Measurements from ENCODE around the gene INPP5K. TPM values are rescaled to one million over a fixed set of nuclear protein-coding genes. Genes with fewer than 3 reads are reported as not detected.

The INPP5K gene
- total and polyA plus RNA-seq, 4 experiments from 2014 or later, result 73.6 to 123 (median 80.2) TPM

GRCh38 chr17:1545618-1546017, 29.2 kb upstream of the INPP5K start:
- Histone ChIP-seq H3K4me3 (ENCODE audit: low read length in 2 of 2) (no peak overlapping the region), H3K27ac (ENCODE audit: low read depth, low read length) (no peak overlapping the region), H3K4me1 (ENCODE audit: insufficient read depth, low read length) (no peaks in the 10 kb centered on the region), H3K27me3 (ENCODE audit: insufficient read depth, low read length) (no peaks in the 10 kb centered on the region), H3K36me3 (ENCODE audit: insufficient read depth, low read length) (peaks cover 27% of the 10 kb centered on the region), H3K9me3 (ENCODE audit: control insufficient read depth in 1 of 2, low read length in 2 of 2) (no peaks in the 10 kb centered on the region)
- intact Hi-C loops (cut with micrococcal nuclease), result no loop called here
- H3K4me1 Mint-ChIP-seq, result peaks cover 0 to 4% (median 0%) of the 10 kb centered on the region in 4 donors
- no peak for DNase-seq
- CTCF ChIA-PET (ENCODE audit: partially characterized antibody), result no interaction called here
- H3K9me3 Mint-ChIP-seq, result no peaks in the 10 kb centered on the region
- peaks cover 34 to 64% of the 10 kb centered on the region in 2 donors for H3K36me3 Mint-ChIP-seq
- no peak overlapping the region for H3K4me3 Mint-ChIP-seq
- H3K27ac Mint-ChIP-seq, result peak overlapping the region in 2 of 7 donors; percentile 79 to 83
- no peaks in the 10 kb centered on the region for H3K27me3 Mint-ChIP-seq
- POLR2A ChIA-PET (ENCODE audit: partially characterized antibody), result no interaction called here

DNA sequence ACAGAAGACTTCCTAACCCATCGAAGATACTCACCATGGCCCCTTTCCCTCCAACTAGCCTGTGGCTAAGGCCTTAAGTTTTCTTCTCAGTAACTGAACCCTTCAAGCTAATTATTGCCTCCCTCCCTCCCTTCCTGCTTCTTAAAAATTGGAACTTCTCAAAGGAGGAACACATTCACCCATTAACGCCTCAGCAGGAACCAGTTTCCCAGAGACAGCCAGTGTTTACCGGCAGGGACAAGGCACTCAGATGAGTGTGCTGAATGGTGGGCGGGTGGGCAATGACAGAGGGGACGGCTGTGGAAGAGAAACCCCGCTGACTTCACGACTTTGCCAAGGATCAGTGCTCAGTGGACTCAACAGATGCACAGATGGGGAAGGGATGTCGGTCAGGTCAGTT, 25.9 kb upstream of the INPP5K start:
- Mint-ChIP-seq H3K27me3 (no peaks in the 10 kb centered on the region), H3K36me3 (peaks cover 35 to 69% of the 10 kb centered on the region in 2 donors), H3K4me3 (no peak overlapping the region), H3K9me3 (no peaks in the 10 kb centered on the region), H3K27ac (no peak overlapping the region), H3K4me1 (peaks cover 0 to 4% (median 0%) of the 10 kb centered on the region in 4 donors)
- Histone ChIP-seq H3K4me3 (ENCODE audit: low read length in 2 of 2) (no peak overlapping the region), H3K27ac (ENCODE audit: low read depth, low read length) (no peak overlapping the region), H3K9me3 (ENCODE audit: control insufficient read depth in 1 of 2, low read length in 2 of 2) (no peaks in the 10 kb centered on the region), H3K36me3 (ENCODE audit: insufficient read depth, low read length) (peaks cover 39% of the 10 kb centered on the region), H3K4me1 (ENCODE audit: insufficient read depth, low read length) (no peaks in the 10 kb centered on the region), H3K27me3 (ENCODE audit: insufficient read depth, low read length) (no peaks in the 10 kb centered on the region)
- no peak for DNase-seq
- POLR2A ChIA-PET (ENCODE audit: partially characterized antibody), result no interaction called here
- CTCF ChIA-PET (ENCODE audit: partially characterized antibody), result no interaction called here
- intact Hi-C loops (cut with micrococcal nuclease), result no loop called here

- Mint-ChIP-seq H3K36me3 (peaks cover 35 to 65% of the 10 kb centered on the region in 2 donors), H3K9me3 (no peaks in the 10 kb centered on the region), H3K4me3 (no peak overlapping the region), H3K4me1 (peaks cover 0 to 4% (median 0%) of the 10 kb centered on the region in 4 donors), H3K27ac (peak overlapping the region in 3 of 7 donors; percentile 12 to 71 (median 42)), H3K27me3 (no peaks in the 10 kb centered on the region)
- ChIA-PET CTCF (ENCODE audit: partially characterized antibody) (no interaction called here), POLR2A (ENCODE audit: partially characterized antibody) (no interaction called here)
- no peak for DNase-seq
- Histone ChIP-seq H3K4me1 (ENCODE audit: insufficient read depth, low read length) (no peaks in the 10 kb centered on the region), H3K9me3 (ENCODE audit: control insufficient read depth in 1 of 2, low read length in 2 of 2) (no peaks in the 10 kb centered on the region), H3K27me3 (ENCODE audit: insufficient read depth, low read length) (no peaks in the 10 kb centered on the region), H3K4me3 (ENCODE audit: low read length in 2 of 2) (no peak overlapping the region), H3K27ac (ENCODE audit: low read depth, low read length) (no peak overlapping the region), H3K36me3 (ENCODE audit: insufficient read depth, low read length) (peaks cover 39% of the 10 kb centered on the region)
- intact Hi-C loops (cut with micrococcal nuclease), result no loop called here
Measured at GRCh38 chr17:1541367-1541904, 25.0 kb upstream of the INPP5K start.

- Mint-ChIP-seq H3K36me3 (peaks cover 35 to 62% of the 10 kb centered on the region in 2 donors), H3K4me3 (no peak overlapping the region), H3K27ac (peak overlapping the region in 1 of 7 donors; percentile 68), H3K9me3 (no peaks in the 10 kb centered on the region), H3K4me1 (no peaks in the 10 kb centered on the region), H3K27me3 (no peaks in the 10 kb centered on the region)
- no peak for DNase-seq
- Histone ChIP-seq H3K27me3 (ENCODE audit: insufficient read depth, low read length) (no peaks in the 10 kb centered on the region), H3K4me3 (ENCODE audit: low read length in 2 of 2) (no peak overlapping the region), H3K9me3 (ENCODE audit: control insufficient read depth in 1 of 2, low read length in 2 of 2) (no peaks in the 10 kb centered on the region), H3K27ac (ENCODE audit: low read depth, low read length) (no peak overlapping the region), H3K4me1 (ENCODE audit: insufficient read depth, low read length) (no peaks in the 10 kb centered on the region), H3K36me3 (ENCODE audit: insufficient read depth, low read length) (peaks cover 47% of the 10 kb centered on the region)
- intact Hi-C loops (cut with micrococcal nuclease), result no loop called here
- ChIA-PET POLR2A (ENCODE audit: partially characterized antibody) (no interaction called here), CTCF (ENCODE audit: partially characterized antibody) (interaction anchor here (0.9 kb wide), 1 partner anchor 22 kb away, joined by 3 read pairs; no protein-coding TSS in a partner anchor)
Measured at GRCh38 chr17:1539811-1540210, 23.4 kb upstream of the INPP5K start.

DNA sequence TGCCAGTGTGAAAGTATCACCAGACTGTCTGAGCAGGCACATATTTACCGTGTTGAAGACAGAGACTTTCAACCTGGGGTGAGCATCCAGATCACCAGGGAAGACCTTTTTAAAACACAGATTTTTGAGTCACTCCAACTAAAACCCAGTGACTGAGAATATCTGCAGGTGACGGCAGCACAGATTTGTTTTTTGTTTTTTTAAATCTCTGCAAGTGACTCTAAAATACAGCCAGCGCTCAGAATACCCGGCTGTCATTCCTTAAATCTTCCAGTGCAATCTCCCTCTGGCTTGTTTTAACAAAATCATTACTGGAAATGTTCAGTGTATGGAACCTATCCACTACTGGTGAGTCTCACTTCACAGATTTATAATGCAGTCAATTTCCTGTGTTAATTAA, 19.3 kb upstream of the INPP5K start:
- Mint-ChIP-seq H3K9me3 (no peaks in the 10 kb centered on the region), H3K27me3 (no peaks in the 10 kb centered on the region), H3K36me3 (peaks cover 28 to 57% of the 10 kb centered on the region in 2 donors), H3K27ac (peak overlapping the region in 2 of 7 donors; percentile 42 to 71), H3K4me1 (peaks cover 0 to 4% (median under 1%) of the 10 kb centered on the region in 4 donors), H3K4me3 (no peak overlapping the region)
- intact Hi-C loops (cut with micrococcal nuclease), result no loop called here
- no peaks in the 10 kb centered on the region for H3K27me3 ChIP-seq (ENCODE audit: insufficient read depth, low read length)
- POLR2A ChIA-PET (ENCODE audit: partially characterized antibody), result interaction anchor here (0.6 kb wide), 1 partner anchor 83 kb away, joined by 3 read pairs; no protein-coding TSS in a partner anchor
- H3K4me1 ChIP-seq (ENCODE audit: insufficient read depth, low read length), result no peaks in the 10 kb centered on the region
- H3K9me3 ChIP-seq (ENCODE audit: control insufficient read depth in 1 of 2, low read length in 2 of 2), result no peaks in the 10 kb centered on the region
- no peak overlapping the region for H3K4me3 ChIP-seq (ENCODE audit: low read length in 2 of 2)
- H3K27ac ChIP-seq (ENCODE audit: low read depth, low read length), result no peak overlapping the region
- H3K36me3 ChIP-seq (ENCODE audit: insufficient read depth, low read length), result peaks cover 50% of the 10 kb centered on the region
- CTCF ChIA-PET (ENCODE audit: partially characterized antibody), result interaction anchor here (1.8 kb wide), 1 partner anchor 171 kb away, joined by 3 read pairs; no protein-coding TSS in a partner anchor
- DNase-seq, result no peak

DNA sequence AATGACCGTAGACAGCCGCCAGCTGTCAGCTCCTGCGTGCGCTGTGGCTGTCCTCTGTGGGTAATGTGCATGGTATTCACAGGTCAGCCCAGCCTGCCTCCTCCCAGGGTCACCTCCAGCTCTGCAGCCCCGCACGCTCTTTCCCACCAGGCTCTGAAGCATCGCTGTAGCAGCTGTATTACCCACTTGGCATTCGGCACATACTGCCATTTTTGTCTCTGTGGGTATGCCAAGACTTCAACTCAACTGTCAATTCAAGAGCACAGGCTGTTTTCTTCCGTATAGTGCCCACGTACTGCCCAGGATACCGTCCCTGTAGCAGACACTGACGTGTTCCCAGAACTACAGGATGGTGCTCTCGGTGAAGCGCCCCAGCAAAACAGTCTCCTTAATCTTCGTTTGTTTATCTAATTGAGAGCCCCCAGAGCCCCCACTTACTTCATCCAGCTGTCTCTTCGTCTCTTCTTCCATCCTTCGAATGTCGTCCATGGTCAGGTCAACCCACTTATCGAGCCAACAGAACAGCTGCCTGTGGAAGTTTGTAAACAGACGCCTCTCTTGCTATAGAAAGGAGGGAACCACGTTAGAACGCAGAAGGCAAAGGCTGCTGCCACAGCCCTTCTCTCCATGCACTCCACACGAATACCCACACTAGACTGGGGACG, 17.4 kb upstream of the INPP5K start:
- H3K27me3 ChIP-seq (ENCODE audit: insufficient read depth, low read length), result no peaks in the 10 kb centered on the region
- H3K27me3 Mint-ChIP-seq, result no peaks in the 10 kb centered on the region
- no peak overlapping the region for H3K4me3 Mint-ChIP-seq
- peak overlapping the region in 2 of 7 donors; percentile 54 to 77 for H3K27ac Mint-ChIP-seq
- H3K36me3 ChIP-seq (ENCODE audit: insufficient read depth, low read length), result peaks cover 45% of the 10 kb centered on the region
- DNase-seq, result no peak
- H3K9me3 ChIP-seq (ENCODE audit: control insufficient read depth in 1 of 2, low read length in 2 of 2), result no peaks in the 10 kb centered on the region
- no peaks in the 10 kb centered on the region for H3K4me1 ChIP-seq (ENCODE audit: insufficient read depth, low read length)
- H3K4me1 Mint-ChIP-seq, result peaks cover 0 to 4% (median under 1%) of the 10 kb centered on the region in 4 donors
- ChIA-PET CTCF (ENCODE audit: partially characterized antibody) (interaction anchor here (1.2 to 2.8 kb wide), 8 partner anchors 16 to 201 kb away, joined by 3 to 29 read pairs (median 4); partner anchors contain the start of gene INPP5K), POLR2A (ENCODE audit: partially characterized antibody) (interaction anchor here (0.9 to 1.3 kb wide), 3 partner anchors 17 to 169 kb away, joined by 3 to 7 read pairs (median 3); partner anchors contain the start of gene INPP5K)
- intact Hi-C loops (cut with micrococcal nuclease), result no loop called here
- H3K36me3 Mint-ChIP-seq, result peaks cover 25 to 51% of the 10 kb centered on the region in 2 donors
- no peak overlapping the region for H3K4me3 ChIP-seq (ENCODE audit: low read length in 2 of 2)
- no peaks in the 10 kb centered on the region for H3K9me3 Mint-ChIP-seq
- no peak overlapping the region for H3K27ac ChIP-seq (ENCODE audit: low read depth, low read length)

- H3K9me3 ChIP-seq (ENCODE audit: control insufficient read depth in 1 of 2, low read length in 2 of 2), result no peaks in the 10 kb centered on the region
- peak overlapping the region in 4 of 7 donors; percentile 27 to 85 (median 58) for H3K27ac Mint-ChIP-seq
- no peaks in the 10 kb centered on the region for H3K9me3 Mint-ChIP-seq
- intact Hi-C loops (cut with micrococcal nuclease), result no loop called here
- ChIA-PET POLR2A (ENCODE audit: partially characterized antibody) (interaction anchor here (0.9 to 1.3 kb wide), 3 partner anchors 17 to 168 kb away, joined by 3 to 7 read pairs (median 3); partner anchors contain the start of gene INPP5K), CTCF (ENCODE audit: partially characterized antibody) (interaction anchor here (0.7 to 2.8 kb wide), 11 partner anchors 13 to 200 kb away, joined by 3 to 29 read pairs (median 4); partner anchors contain the start of gene INPP5K)
- no peak overlapping the region for H3K27ac ChIP-seq (ENCODE audit: low read depth, low read length)
- H3K4me1 Mint-ChIP-seq, result peaks cover 0 to 4% (median under 1%) of the 10 kb centered on the region in 4 donors
- no peaks in the 10 kb centered on the region for H3K27me3 Mint-ChIP-seq
- no peaks in the 10 kb centered on the region for H3K27me3 ChIP-seq (ENCODE audit: insufficient read depth, low read length)
- H3K4me1 ChIP-seq (ENCODE audit: insufficient read depth, low read length), result no peaks in the 10 kb centered on the region
- peak; percentile 37 to 58 (median 44) for DNase-seq
- no peak overlapping the region for H3K4me3 ChIP-seq (ENCODE audit: low read length in 2 of 2)
- H3K4me3 Mint-ChIP-seq, result no peak overlapping the region
- H3K36me3 Mint-ChIP-seq, result peaks cover 20 to 46% of the 10 kb centered on the region in 2 donors
- H3K36me3 ChIP-seq (ENCODE audit: insufficient read depth, low read length), result peaks cover 38% of the 10 kb centered on the region
Measured at GRCh38 chr17:1532836-1533602, 16.6 kb upstream of the INPP5K start.
